Panc1 (cell line): ENCODE data around the gene CHAC2. TPM values are rescaled to one million over a fixed set of nuclear protein-coding genes. Genes with fewer than 3 reads are reported as not detected.

Experiments
- ATAC-seq: fragments of 200-7000 bp; cut with Tn5 transposase; 2 replicates; pipeline ENCODE4 v1.9.1; 2020; ENCODE audit warnings: mild to moderate bottlenecking, moderate library complexity
- BruUV-seq: library from RNA; stranded (reverse); fragments of 400-500 nt; replicated peaks from 2 replicates; lab custom pipeline; 2021; lab: Mats Ljungman, UMichigan
- CTCF ChIA-PET: fragments of 300-600 bp; sonication (Branson Sonifier 250); formaldehyde crosslinking; loops from one replicate; lab custom pipeline; 2022; ENCODE audit warnings: antibody characterized with exemption; lab: Charles Lee
- POLR2A ChIA-PET: fragments of 300-600 bp; sonication (Branson Sonifier 250); formaldehyde crosslinking; loops from one replicate; lab custom pipeline; 2022; ENCODE audit warnings: antibody characterized with exemption; lab: Charles Lee
- DNase-seq: peaks from one replicate; pipeline ENCODE4 v3.0.0-alpha.2; 2010; ENCODE audit warnings: low read depth, low spot score
- H3K27ac ChIP-seq: 2 replicates; pipeline ENCODE4 v1.5.1; 2011; ENCODE audit warnings: mild to moderate bottlenecking, low read length, inconsistent platforms
- H3K27me3 ChIP-seq: fragments of 200-500 bp; sonication (Bioruptor generic); 2 replicates; pipeline ENCODE4 v1.6.0; 2014; ENCODE audit warnings: low read length, inconsistent platforms; ENCODE audit not compliant: control insufficient read depth, insufficient read depth
- H3K36me3 ChIP-seq: fragments of 200-500 bp; sonication (Bioruptor generic); 2 replicates; pipeline ENCODE4 v1.5.1; 2014; ENCODE audit warnings: inconsistent platforms, mild to moderate bottlenecking, low read length, moderate library complexity; ENCODE audit not compliant: control insufficient read depth, insufficient read depth
- H3K4me1 ChIP-seq: 2 replicates; pipeline ENCODE4 v1.5.1; 2011; ENCODE audit warnings: inconsistent platforms, mild to moderate bottlenecking, low read length, moderate library complexity; ENCODE audit not compliant: control insufficient read depth, insufficient read depth
- H3K4me3 ChIP-seq, 2 experiments: 2 replicates each; pipeline ENCODE4 v1.5.1; 2011 to 2012; ENCODE audit warnings: low read depth in 2 of 2, low read length in 2 of 2, mild to moderate bottlenecking in 2 of 2, inconsistent platforms in 1 of 2, moderate library complexity in 1 of 2
- H3K9me3 ChIP-seq: fragments of 200-500 bp; sonication (Bioruptor generic); 2 replicates; pipeline ENCODE4 v1.5.1; 2014; ENCODE audit warnings: low read depth, mild to moderate bottlenecking, inconsistent platforms, low read length, moderate library complexity; ENCODE audit not compliant: control insufficient read depth, insufficient read depth
- CTCF ChIP-seq: fragments of 450-650 bp; IDR thresholded peaks from 2 replicates; pipeline ENCODE4 v1.5.1; 2017; ENCODE audit warnings: mild to moderate bottlenecking
- POLR2AphosphoS5 ChIP-seq: IDR thresholded peaks from 2 replicates; pipeline ENCODE4 v1.6.1; 2012; ENCODE audit warnings: mild to moderate bottlenecking, low read depth, low read length, moderate library complexity
- REST ChIP-seq, 2 experiments: IDR thresholded peaks; 2 replicates each; pipeline ENCODE4 v1.6.1; 2011 to 2012; ENCODE audit warnings: low read depth in 2 of 2, control low read depth in 1 of 2, low read length in 1 of 2, mild to moderate bottlenecking in 1 of 2, moderate library complexity in 1 of 2; ENCODE audit not compliant: insufficient read depth in 1 of 2
- SIN3A ChIP-seq: IDR thresholded peaks from 2 replicates; pipeline ENCODE4 v1.6.1; 2012; ENCODE audit warnings: low read depth, mild to moderate bottlenecking, low read length, moderate library complexity, borderline replicate concordance; ENCODE audit not compliant: insufficient read depth
- TCF7L2 ChIP-seq: IDR thresholded peaks from 2 replicates; pipeline ENCODE4 v1.6.1; 2011; ENCODE audit warnings: mild to moderate bottlenecking, low read depth, low read length, inconsistent platforms
- in situ Hi-C: cut with HindIII; loops from 2 replicates; pipeline ENCODE4 v1.10.0; 2016; ENCODE audit warnings: low sequenced_read_pairs, low pct_unique_long_range_greater_than_20kb
- intact Hi-C: fragments of 100-400 bp; cut with micrococcal nuclease; formaldehyde crosslinking; loops from one replicate; pipeline ENCODE4 v1.10.0; 2022; ENCODE audit not compliant: unreplicated experiment
- total RNA-seq: library from RNA; stranded (reverse); gene quantifications from one replicate; pipeline ENCODE4 v1.2.1, GENCODE V29; 2021; ENCODE audit not compliant: unreplicated experiment

Gene CHAC2
- total RNA-seq, 1 experiment from 2014 or later: 7.6 TPM

- H3K9me3 ChIP-seq: no peaks in the 10 kb centered on the region
- TF ChIP-seq REST (IDR thresholded peaks at IDR 0.05; ENCODE audit: insufficient read depth in 1 of 2, low read depth in 2 of 2, low read length in 1 of 2) (no peak), CTCF (no peak), TCF7L2 (no peak), POLR2AphosphoS5 (no peak), SIN3A (no peak)
- no peaks in the 10 kb centered on the region for H3K27me3 ChIP-seq
- ChIA-PET POLR2A (no interaction called here), CTCF (no interaction called here)
- peak overlapping the region; percentile 94 for H3K27ac ChIP-seq
- TSS peak; percentile 87 for BruUV-seq
- DNase-seq: no peak
- peak overlapping the region; percentile 96 to 97 for H3K4me3 ChIP-seq
- ATAC-seq: 0 out of 2 replicates have a peak, but pooled peaks have one; percentile 6
- in situ Hi-C loops (no loop called here), intact Hi-C loops (no loop called here)
- H3K4me1 ChIP-seq: peaks cover 21% of the 10 kb centered on the region
- H3K36me3 ChIP-seq: peaks cover 4% of the 10 kb centered on the region; the same call in 1 of the 2 replicates
These were observed 20.1 kb downstream of the CHAC2 start for GRCh38 chr2:53787614-53788289.

GRCh38 chr2:53793261-53793660 lies 25.7 kb downstream of the CHAC2 start:
- BruUV-seq: no TSS peak
- no peaks in the 10 kb centered on the region for H3K9me3 ChIP-seq
- no peak for DNase-seq
- in situ Hi-C loops (no loop called here), intact Hi-C loops (no loop called here)
- ChIA-PET POLR2A (interaction anchor here (0.6 kb wide), 1 partner anchor 31 kb away, joined by 3 read pairs; no protein-coding TSS in a partner anchor), CTCF (no interaction called here)
- no peak for ATAC-seq
- H3K4me1 ChIP-seq: peaks cover 2% of the 10 kb centered on the region; the same call in 1 of the 2 replicates
- peaks cover 13% of the 10 kb centered on the region; the same call in 1 of the 2 replicates for H3K36me3 ChIP-seq
- H3K4me3 ChIP-seq: no peak overlapping the region
- H3K27ac ChIP-seq: no peak overlapping the region
- TF ChIP-seq POLR2AphosphoS5: no peak
- TF ChIP-seq TCF7L2: no peak
- no peak for TF ChIP-seq SIN3A
- TF ChIP-seq CTCF: no peak
- no peak for TF ChIP-seq REST (IDR thresholded peaks at IDR 0.05; ENCODE audit: insufficient read depth in 1 of 2, low read depth in 2 of 2, low read length in 1 of 2)
- no peaks in the 10 kb centered on the region for H3K27me3 ChIP-seq
